Duodenal mucosa (tissue), 2 donors: ENCODE results near the gene FURIN.

ENCODE experiments used
- H3K27ac ChIP-seq: one replicate; pipeline ENCODE4 v1.7.0; 2013; ENCODE audit warnings: low read depth, low read length
- H3K27me3 ChIP-seq, 2 donors: one replicate each; pipeline ENCODE4 v1.7.0; 2013; ENCODE audit warnings: low read length in 2 of 2, control low read depth in 1 of 2; ENCODE audit not compliant: insufficient read depth in 2 of 2, control insufficient read depth in 1 of 2
- H3K36me3 ChIP-seq, 2 donors: one replicate each; pipeline ENCODE4 v1.7.0; 2013; ENCODE audit warnings: low read length in 2 of 2, control low read depth in 1 of 2; ENCODE audit not compliant: insufficient read depth in 2 of 2, control insufficient read depth in 1 of 2
- H3K4me1 ChIP-seq, 2 donors: one replicate each; pipeline ENCODE4 v1.7.0; 2013; ENCODE audit warnings: low read length in 2 of 2, control low read depth in 1 of 2; ENCODE audit not compliant: insufficient read depth in 2 of 2, control insufficient read depth in 1 of 2
- H3K4me3 ChIP-seq, 2 donors: one replicate each; pipeline ENCODE4 v1.7.0; 2013; ENCODE audit warnings: low read length in 2 of 2, low read depth in 1 of 2
- H3K9ac ChIP-seq, 2 donors: one replicate each; pipeline ENCODE4 v1.7.0; 2013; ENCODE audit warnings: low read length in 2 of 2, low read depth in 1 of 2
- H3K9me3 ChIP-seq, 2 donors: one replicate each; pipeline ENCODE4 v1.7.0; 2013; ENCODE audit warnings: low read length in 2 of 2, control low read depth in 1 of 2; ENCODE audit not compliant: control insufficient read depth in 1 of 2

Gene FURIN

GRCh38 chr15:90860450-90860849 is 7.9 kb upstream of the FURIN start:
- Histone ChIP-seq H3K9me3 (no peaks in the 10 kb centered on the region), H3K27ac (no peak overlapping the region), H3K36me3 (no peaks in the 10 kb centered on the region), H3K4me3 (no peak overlapping the region), H3K27me3 (no peaks in the 10 kb centered on the region), H3K4me1 (peaks cover 11 to 13% of the 10 kb centered on the region in 2 donors), H3K9ac (no peak overlapping the region)

GRCh38 chr15:90860942-90861675 is 7.3 kb upstream of the FURIN start:
- no peak overlapping the region for H3K27ac ChIP-seq
- no peaks in the 10 kb centered on the region for H3K9me3 ChIP-seq
- H3K4me1 ChIP-seq: peaks cover 11 to 13% of the 10 kb centered on the region in 2 donors
- H3K4me3 ChIP-seq: no peak overlapping the region
- no peak overlapping the region for H3K9ac ChIP-seq
- no peaks in the 10 kb centered on the region for H3K36me3 ChIP-seq
- no peaks in the 10 kb centered on the region for H3K27me3 ChIP-seq

- H3K36me3 ChIP-seq: no peaks in the 10 kb centered on the region
- peaks cover 5 to 10% of the 10 kb centered on the region in 2 donors for H3K4me1 ChIP-seq
- H3K27me3 ChIP-seq: no peaks in the 10 kb centered on the region
- H3K4me3 ChIP-seq: no peak overlapping the region
- no peak overlapping the region for H3K27ac ChIP-seq
- H3K9me3 ChIP-seq: no peaks in the 10 kb centered on the region
- no peak overlapping the region for H3K9ac ChIP-seq
Observed at GRCh38 chr15:90862487-90862886, 5.9 kb upstream of the FURIN start.

GRCh38 chr15:90862964-90863778 is 5.2 kb upstream of the FURIN start:
- no peaks in the 10 kb centered on the region for H3K27me3 ChIP-seq
- no peak overlapping the region for H3K9ac ChIP-seq
- no peak overlapping the region for H3K4me3 ChIP-seq
- no peak overlapping the region for H3K27ac ChIP-seq
- no peaks in the 10 kb centered on the region for H3K36me3 ChIP-seq
- no peaks in the 10 kb centered on the region for H3K9me3 ChIP-seq
- peaks cover 7 to 12% of the 10 kb centered on the region in 2 donors for H3K4me1 ChIP-seq

GRCh38 chr15:90863987-90864386 is 4.4 kb upstream of the FURIN start:
- H3K27ac ChIP-seq: no peak overlapping the region
- peaks cover 13 to 19% of the 10 kb centered on the region in 2 donors for H3K4me1 ChIP-seq
- no peaks in the 10 kb centered on the region for H3K27me3 ChIP-seq
- no peaks in the 10 kb centered on the region for H3K36me3 ChIP-seq
- no peak overlapping the region for H3K9ac ChIP-seq
- no peak overlapping the region for H3K4me3 ChIP-seq
- no peaks in the 10 kb centered on the region for H3K9me3 ChIP-seq

- no peaks in the 10 kb centered on the region for H3K9me3 ChIP-seq
- H3K4me3 ChIP-seq: no peak overlapping the region
- H3K9ac ChIP-seq: no peak overlapping the region
- H3K4me1 ChIP-seq: peaks cover 14 to 20% of the 10 kb centered on the region in 2 donors
- H3K36me3 ChIP-seq: no peaks in the 10 kb centered on the region
- H3K27ac ChIP-seq: no peak overlapping the region
- H3K27me3 ChIP-seq: no peaks in the 10 kb centered on the region
Observed at GRCh38 chr15:90864507-90864906, 3.9 kb upstream of the FURIN start.

- H3K9me3 ChIP-seq: no peaks in the 10 kb centered on the region
- H3K9ac ChIP-seq: no peak overlapping the region
- no peaks in the 10 kb centered on the region for H3K27me3 ChIP-seq
- H3K36me3 ChIP-seq: no peaks in the 10 kb centered on the region
- H3K4me1 ChIP-seq: peaks cover 25 to 27% of the 10 kb centered on the region in 2 donors
- H3K4me3 ChIP-seq: no peak overlapping the region
- no peak overlapping the region for H3K27ac ChIP-seq
Observed at GRCh38 chr15:90865702-90866101, 2.7 kb upstream of the FURIN start.

GRCh38 chr15:90866161-90866715 is 2.1 kb upstream of the FURIN start:
- Histone ChIP-seq H3K4me1 (peaks cover 26 to 27% of the 10 kb centered on the region in 2 donors), H3K4me3 (no peak overlapping the region), H3K36me3 (no peaks in the 10 kb centered on the region), H3K27me3 (no peaks in the 10 kb centered on the region), H3K9ac (no peak overlapping the region), H3K9me3 (no peaks in the 10 kb centered on the region), H3K27ac (no peak overlapping the region)

- no peak overlapping the region for H3K27ac ChIP-seq
Observed at GRCh38 chr15:90866800-90867199, 1.6 kb upstream of the FURIN start.

GRCh38 chr15:90869140-90869541 is 753 bp downstream of the FURIN start:
- Histone ChIP-seq H3K4me1 (peaks cover 44 to 47% of the 10 kb centered on the region in 2 donors), H3K9me3 (no peaks in the 10 kb centered on the region), H3K27ac (peak overlapping the region; percentile 46), H3K9ac (peak overlapping the region in 1 of 2 donors; percentile 72), H3K4me3 (no peak overlapping the region), H3K27me3 (no peaks in the 10 kb centered on the region), H3K36me3 (no peaks in the 10 kb centered on the region)

More at GRCh38 chr15:90866800-90867199, 1.6 kb upstream of the FURIN start:
- Histone ChIP-seq H3K36me3 (no peaks in the 10 kb centered on the region), H3K27me3 (no peaks in the 10 kb centered on the region), H3K4me1 (peaks cover 26 to 27% of the 10 kb centered on the region in 2 donors), H3K9me3 (no peaks in the 10 kb centered on the region), H3K4me3 (no peak overlapping the region), H3K9ac (no peak overlapping the region)
